Breast epithelium (tissue), 3 donors: ENCODE data around the gene FSIP1.

ENCODE experiments used
- POLR2A ChIP-seq: fragments of 450-650 bp; IDR thresholded peaks from one replicate; pipeline ENCODE4 v1.6.1; 2016; ENCODE audit warnings: antibody characterized with exemption, mild to moderate bottlenecking, moderate library complexity
- POLR2AphosphoS5 ChIP-seq, 3 donors: sonication (generic); formaldehyde crosslinking; IDR thresholded peaks; one replicate each; pipeline ENCODE4 v1.6.1; 2017; ENCODE audit warnings: antibody characterized with exemption in 3 of 3
- TF ChIP-seq, protein P1 (sequence below), 3 donors: fragments of 450-650 bp; IDR thresholded peaks; one replicate each; pipeline ENCODE4 v1.5.1; 2016 to 2017; ENCODE audit warnings: antibody characterized with exemption in 3 of 3, mild to moderate bottlenecking in 3 of 3, moderate library complexity in 3 of 3

DNA sequence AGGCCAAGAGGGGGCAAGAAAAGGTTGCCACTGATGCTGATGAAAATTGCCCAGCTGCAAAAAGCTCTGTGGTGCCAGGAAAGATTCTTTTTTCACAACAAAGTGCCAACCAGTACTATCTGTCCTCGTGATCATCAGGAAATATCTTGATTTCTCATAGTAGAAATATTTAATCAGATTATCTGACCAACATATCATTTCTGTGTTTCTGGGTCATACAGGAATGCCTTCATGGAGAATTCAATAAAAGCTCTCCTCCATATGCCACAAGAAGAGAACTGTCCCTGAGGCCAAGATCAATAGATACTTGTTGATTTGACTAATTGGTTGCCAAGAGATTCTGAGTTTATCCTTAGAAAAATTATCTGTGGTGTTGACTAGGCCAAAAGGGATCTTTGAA lies 63.5 kb downstream of the FSIP1 start:
- TF ChIP-seq, protein P1, sequence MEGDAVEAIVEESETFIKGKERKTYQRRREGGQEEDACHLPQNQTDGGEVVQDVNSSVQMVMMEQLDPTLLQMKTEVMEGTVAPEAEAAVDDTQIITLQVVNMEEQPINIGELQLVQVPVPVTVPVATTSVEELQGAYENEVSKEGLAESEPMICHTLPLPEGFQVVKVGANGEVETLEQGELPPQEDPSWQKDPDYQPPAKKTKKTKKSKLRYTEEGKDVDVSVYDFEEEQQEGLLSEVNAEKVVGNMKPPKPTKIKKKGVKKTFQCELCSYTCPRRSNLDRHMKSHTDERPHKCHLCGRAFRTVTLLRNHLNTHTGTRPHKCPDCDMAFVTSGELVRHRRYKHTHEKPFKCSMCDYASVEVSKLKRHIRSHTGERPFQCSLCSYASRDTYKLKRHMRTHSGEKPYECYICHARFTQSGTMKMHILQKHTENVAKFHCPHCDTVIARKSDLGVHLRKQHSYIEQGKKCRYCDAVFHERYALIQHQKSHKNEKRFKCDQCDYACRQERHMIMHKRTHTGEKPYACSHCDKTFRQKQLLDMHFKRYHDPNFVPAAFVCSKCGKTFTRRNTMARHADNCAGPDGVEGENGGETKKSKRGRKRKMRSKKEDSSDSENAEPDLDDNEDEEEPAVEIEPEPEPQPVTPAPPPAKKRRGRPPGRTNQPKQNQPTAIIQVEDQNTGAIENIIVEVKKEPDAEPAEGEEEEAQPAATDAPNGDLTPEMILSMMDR (IDR thresholded peaks at IDR 0.05), result no peak
- TF ChIP-seq POLR2AphosphoS5 (IDR thresholded peaks at IDR 0.05) (no peak), POLR2A (no peak)
